NT2/D1 (cell line): Measurements from ENCODE around the gene LRRC32.

Experiments
- DNase-seq: peaks from one replicate; pipeline ENCODE4 v3.0.0-alpha.2; 2011; ENCODE audit warnings: low read depth, low spot score
- H3K27me3 ChIP-seq: 2 replicates; pipeline ENCODE4 v1.6.0; 2011; ENCODE audit warnings: mild to moderate bottlenecking; ENCODE audit not compliant: insufficient read length, insufficient read depth
- H3K36me3 ChIP-seq: 2 replicates; pipeline ENCODE4 v1.6.1; 2011; ENCODE audit warnings: mild to moderate bottlenecking, low read length, mixed read lengths; ENCODE audit not compliant: insufficient read depth, insufficient read length
- H3K4me1 ChIP-seq: 2 replicates; pipeline ENCODE4 v1.5.1; 2011; ENCODE audit not compliant: insufficient read depth, insufficient read length
- H3K4me3 ChIP-seq: 2 replicates; pipeline ENCODE4 v1.5.1; 2011; ENCODE audit warnings: low read depth; ENCODE audit not compliant: insufficient read length
- H3K9ac ChIP-seq: 2 replicates; pipeline ENCODE4 v1.6.0; 2011; ENCODE audit warnings: low read depth; ENCODE audit not compliant: insufficient read length
- H3K9me3 ChIP-seq: 2 replicates; pipeline ENCODE4 v1.5.1; 2011; ENCODE audit warnings: mild to moderate bottlenecking, low read length; ENCODE audit not compliant: insufficient read depth
- SUZ12 ChIP-seq: IDR thresholded peaks from 2 replicates; pipeline ENCODE4 v1.6.1; 2011; ENCODE audit not compliant: insufficient read length, insufficient read depth; ENCODE audit errors: extremely low read depth
- YY1 ChIP-seq: IDR thresholded peaks from 2 replicates; pipeline ENCODE4 v1.6.1; 2011; ENCODE audit not compliant: insufficient read length, insufficient read depth
- ZNF274 ChIP-seq: IDR thresholded peaks from 2 replicates; pipeline ENCODE4 v1.6.1; 2011; ENCODE audit warnings: mild to moderate bottlenecking, low read depth, low read length

The LRRC32 gene

DNA sequence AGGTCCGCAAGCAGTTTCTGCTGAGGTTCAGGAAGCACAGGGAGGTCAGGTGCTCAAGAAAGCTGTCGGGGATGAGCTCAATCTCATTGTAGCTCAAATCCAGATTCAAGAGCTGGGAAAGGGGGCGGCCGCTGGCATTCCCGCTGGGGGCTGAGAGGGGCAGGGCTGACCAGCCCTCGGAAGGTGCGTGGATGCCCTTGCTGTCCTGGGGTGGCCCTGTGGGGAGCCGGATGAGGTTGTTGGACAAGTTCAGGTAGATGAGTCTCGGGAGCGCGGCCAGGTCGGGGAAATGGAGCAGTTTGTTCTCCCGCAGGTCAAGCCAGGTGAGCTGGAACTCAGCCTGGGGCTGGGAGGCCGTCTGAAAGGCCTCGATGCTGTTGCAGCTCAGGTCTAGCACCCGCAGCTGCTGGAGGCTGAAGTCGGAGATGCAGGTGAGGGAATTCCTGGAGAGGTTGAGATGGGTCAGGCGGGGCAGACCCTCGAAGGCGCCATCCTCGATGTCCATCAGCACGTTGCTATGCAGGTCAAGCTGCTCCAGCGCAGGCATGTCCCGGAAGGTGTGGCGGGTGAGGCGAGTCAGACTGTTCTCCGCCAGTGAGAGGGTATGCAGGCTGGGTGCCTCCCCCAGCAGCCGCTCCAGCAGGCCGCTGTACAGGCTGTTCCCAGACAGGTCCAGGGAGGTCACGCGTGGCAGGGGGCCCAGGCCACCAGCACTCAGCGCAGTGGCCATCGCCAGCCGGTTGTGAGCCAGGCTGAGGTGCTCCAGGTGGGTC is 9.8 kb downstream of the LRRC32 start:
- DNase-seq = no peak
- peaks cover 4% of the 10 kb centered on the region for H3K4me1 ChIP-seq
- peaks cover 40% of the 10 kb centered on the region for H3K36me3 ChIP-seq
- no peaks in the 10 kb centered on the region for H3K9me3 ChIP-seq
- H3K9ac ChIP-seq = no peak overlapping the region
- no peak overlapping the region for H3K4me3 ChIP-seq
- no peaks in the 10 kb centered on the region for H3K27me3 ChIP-seq
- TF ChIP-seq YY1 = no peak
- no peak for TF ChIP-seq ZNF274
- TF ChIP-seq SUZ12 = no peak

GRCh38 chr11:76659672-76660532 is 10.6 kb downstream of the LRRC32 start:
- Histone ChIP-seq H3K4me3 (no peak overlapping the region), H3K36me3 (peaks cover 36% of the 10 kb centered on the region), H3K4me1 (peaks cover 4% of the 10 kb centered on the region), H3K27me3 (no peaks in the 10 kb centered on the region), H3K9ac (no peak overlapping the region), H3K9me3 (no peaks in the 10 kb centered on the region)
- no peak for DNase-seq
- no peak for TF ChIP-seq ZNF274
- no peak for TF ChIP-seq SUZ12
- TF ChIP-seq YY1 = no peak

GRCh38 chr11:76658651-76659650 is 11.6 kb downstream of the LRRC32 start:
- TF ChIP-seq SUZ12 = no peak
- no peak for TF ChIP-seq YY1
- TF ChIP-seq ZNF274 = no peak
- peaks cover 33% of the 10 kb centered on the region for H3K36me3 ChIP-seq
- no peak overlapping the region for H3K9ac ChIP-seq
- H3K9me3 ChIP-seq = no peaks in the 10 kb centered on the region
- peaks cover 7% of the 10 kb centered on the region for H3K4me1 ChIP-seq
- H3K4me3 ChIP-seq = no peak overlapping the region
- no peak for DNase-seq
- H3K27me3 ChIP-seq = no peaks in the 10 kb centered on the region

DNA sequence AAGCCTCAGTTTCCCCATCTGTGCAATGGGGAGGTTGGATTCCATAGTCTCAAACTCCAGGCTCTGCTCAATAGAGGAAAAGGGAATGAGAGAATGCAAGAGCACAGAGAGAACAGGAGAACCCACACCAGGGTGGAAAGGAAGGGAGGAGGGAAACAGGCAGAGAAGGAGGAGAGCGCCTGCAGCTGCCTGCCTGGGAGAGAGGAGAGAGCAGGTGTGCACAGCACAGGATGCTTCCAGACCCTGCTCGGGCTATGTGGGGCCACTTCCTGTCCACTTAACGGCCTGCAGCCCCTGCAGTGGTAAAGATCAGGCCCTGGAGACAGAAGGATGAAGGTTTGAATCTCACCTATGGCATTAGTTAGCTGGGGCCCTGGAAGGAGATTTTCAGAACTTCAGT is 12.3 kb downstream of the LRRC32 start:
- no peak for DNase-seq
- TF ChIP-seq ZNF274 = no peak
- TF ChIP-seq YY1 = no peak
- no peak for TF ChIP-seq SUZ12
- Histone ChIP-seq H3K36me3 (peaks cover 26% of the 10 kb centered on the region), H3K4me1 (peaks cover 7% of the 10 kb centered on the region), H3K27me3 (no peaks in the 10 kb centered on the region), H3K9me3 (no peaks in the 10 kb centered on the region), H3K9ac (no peak overlapping the region), H3K4me3 (no peak overlapping the region)

GRCh38 chr11:76657187-76658170 is 13.1 kb downstream of the LRRC32 start:
- H3K9me3 ChIP-seq = no peaks in the 10 kb centered on the region
- H3K4me3 ChIP-seq = no peak overlapping the region
- H3K27me3 ChIP-seq = no peaks in the 10 kb centered on the region
- DNase-seq = no peak
- no peak for TF ChIP-seq ZNF274
- no peak for TF ChIP-seq YY1
- no peak for TF ChIP-seq SUZ12
- H3K36me3 ChIP-seq = peaks cover 24% of the 10 kb centered on the region
- no peak overlapping the region for H3K9ac ChIP-seq
- peaks cover 5% of the 10 kb centered on the region for H3K4me1 ChIP-seq

DNA sequence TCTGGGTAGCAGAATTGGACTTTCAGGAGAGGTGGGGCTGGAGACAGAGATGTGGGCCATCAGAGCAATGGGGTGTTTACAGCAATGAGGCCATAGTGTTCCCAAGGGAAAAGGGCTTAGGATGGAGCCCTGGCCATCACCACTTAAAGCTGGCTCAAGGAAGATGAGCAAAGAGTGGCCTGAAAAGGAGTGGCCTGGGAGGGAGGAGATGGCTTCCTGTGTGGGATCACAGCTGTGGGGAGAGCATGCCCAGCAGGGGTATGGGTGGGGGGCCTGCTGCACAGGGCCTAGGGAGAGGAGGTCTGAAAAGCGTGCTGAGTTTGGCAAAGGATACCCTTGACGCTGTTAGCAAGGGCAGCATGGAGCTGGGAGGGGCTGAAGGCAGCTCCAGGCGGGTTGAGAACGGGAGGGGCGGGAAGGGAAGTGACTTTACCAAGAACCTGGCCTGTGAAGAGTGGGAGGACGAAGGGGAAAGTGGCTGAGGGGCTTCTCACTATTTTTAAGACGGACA is 13.9 kb downstream of the LRRC32 start:
- Histone ChIP-seq H3K4me3 (no peak overlapping the region), H3K4me1 (peaks cover 5% of the 10 kb centered on the region), H3K9me3 (no peaks in the 10 kb centered on the region), H3K36me3 (peaks cover 24% of the 10 kb centered on the region), H3K27me3 (no peaks in the 10 kb centered on the region), H3K9ac (no peak overlapping the region)
- no peak for DNase-seq
- TF ChIP-seq YY1 (no peak), ZNF274 (no peak), SUZ12 (no peak)
